Lower lobe of right lung (tissue), 2 donors: Measurements from ENCODE around the gene C1orf116. TPM values are rescaled to one million over a fixed set of nuclear protein-coding genes. Genes with fewer than 3 reads are reported as not detected.

Source experiments
- ATAC-seq, 2 donors: fragments of 200-7000 bp; cut with Tn5 transposase; one replicate each; pipeline ENCODE4 v1.9.1; 2020 to 2022; ENCODE audit warnings: mild to moderate bottlenecking in 2 of 2, moderate library complexity in 2 of 2
- DNase-seq: peaks from one replicate; pipeline ENCODE4 v3.0.0-alpha.2; 2020
- H3K27ac ChIP-seq: fragments of 200-600 bp; one replicate; pipeline ENCODE4 v1.8.0; 2022
- H3K27me3 ChIP-seq: fragments of 200-600 bp; one replicate; pipeline ENCODE4 v1.8.0; 2022; ENCODE audit warnings: low read depth
- H3K36me3 ChIP-seq: fragments of 200-600 bp; one replicate; pipeline ENCODE4 v1.8.0; 2022; ENCODE audit warnings: mild to moderate bottlenecking
- H3K4me1 ChIP-seq: fragments of 200-600 bp; one replicate; pipeline ENCODE4 v1.8.0; 2022
- H3K4me3 ChIP-seq: fragments of 200-600 bp; one replicate; pipeline ENCODE4 v1.8.0; 2022; ENCODE audit warnings: mild to moderate bottlenecking
- H3K9me3 ChIP-seq: fragments of 200-600 bp; one replicate; pipeline ENCODE4 v1.8.0; 2022
- intact Hi-C: fragments of 100-400 bp; cut with DNase I; formaldehyde crosslinking; loops from one replicate; pipeline ENCODE4 v1.11.0; 2022
- total RNA-seq: library from RNA; stranded (reverse); fragmentation: NEBNext Ultra II Directional; extraction: Animal tissue kit (Norgen Biotek cat#: 25700); gene quantifications from one replicate; pipeline ENCODE4 v1.2.1, GENCODE V29; 2021
- TF ChIP-seq, protein P1 (sequence below): fragments of 200-600 bp; IDR thresholded peaks from one replicate; pipeline ENCODE4 v1.8.0; 2022; ENCODE audit warnings: antibody characterized with exemption, mild to moderate bottlenecking
- donor health status: DM: no; HTN: yes; CAD: no; lungs with severe emphysema.

The C1orf116 gene
- total RNA-seq, 1 donor from 2014 or later = 123 TPM

DNA sequence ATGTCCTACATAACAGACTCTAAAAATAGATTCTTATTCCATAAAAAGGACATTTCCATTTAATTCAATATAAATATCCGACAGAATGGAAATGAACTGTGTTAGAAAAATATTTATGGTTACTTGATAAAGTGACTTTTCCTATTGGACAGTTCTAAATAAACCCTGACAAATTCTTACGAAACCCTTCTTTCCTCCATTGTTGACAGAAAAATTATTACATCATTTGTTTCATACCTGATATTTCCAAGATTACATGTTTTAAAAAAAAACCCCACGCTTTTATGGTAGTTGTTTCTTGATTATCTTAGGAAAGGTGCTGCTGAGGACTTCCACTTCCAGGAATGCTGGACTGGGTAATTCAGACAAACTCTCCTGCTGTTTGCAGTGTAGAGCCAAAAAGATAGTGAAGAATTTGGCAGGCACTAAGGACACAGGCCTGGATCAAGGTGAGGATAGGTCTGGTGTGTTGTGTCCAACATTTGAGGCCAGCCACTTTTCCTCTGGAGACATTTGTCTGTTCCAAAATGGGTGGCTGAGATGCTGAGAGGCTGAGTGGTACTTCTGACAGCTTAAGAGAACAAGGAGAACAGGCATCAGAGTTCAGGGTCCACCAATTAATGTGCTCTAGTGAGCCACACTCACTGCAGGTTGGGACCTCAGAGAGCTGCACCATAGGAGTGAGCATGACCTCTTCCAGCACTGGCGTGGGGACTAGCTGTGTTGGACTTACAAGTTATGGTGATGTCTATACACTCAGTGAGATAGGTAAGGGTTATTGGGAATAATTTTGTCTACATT, 7.0 kb upstream of the C1orf116 start:
- Histone ChIP-seq H3K4me1 (no peaks in the 10 kb centered on the region), H3K27me3 (no peaks in the 10 kb centered on the region), H3K36me3 (no peaks in the 10 kb centered on the region), H3K4me3 (no peak overlapping the region), H3K9me3 (no peaks in the 10 kb centered on the region), H3K27ac (no peak overlapping the region)
- TF ChIP-seq, protein P1, sequence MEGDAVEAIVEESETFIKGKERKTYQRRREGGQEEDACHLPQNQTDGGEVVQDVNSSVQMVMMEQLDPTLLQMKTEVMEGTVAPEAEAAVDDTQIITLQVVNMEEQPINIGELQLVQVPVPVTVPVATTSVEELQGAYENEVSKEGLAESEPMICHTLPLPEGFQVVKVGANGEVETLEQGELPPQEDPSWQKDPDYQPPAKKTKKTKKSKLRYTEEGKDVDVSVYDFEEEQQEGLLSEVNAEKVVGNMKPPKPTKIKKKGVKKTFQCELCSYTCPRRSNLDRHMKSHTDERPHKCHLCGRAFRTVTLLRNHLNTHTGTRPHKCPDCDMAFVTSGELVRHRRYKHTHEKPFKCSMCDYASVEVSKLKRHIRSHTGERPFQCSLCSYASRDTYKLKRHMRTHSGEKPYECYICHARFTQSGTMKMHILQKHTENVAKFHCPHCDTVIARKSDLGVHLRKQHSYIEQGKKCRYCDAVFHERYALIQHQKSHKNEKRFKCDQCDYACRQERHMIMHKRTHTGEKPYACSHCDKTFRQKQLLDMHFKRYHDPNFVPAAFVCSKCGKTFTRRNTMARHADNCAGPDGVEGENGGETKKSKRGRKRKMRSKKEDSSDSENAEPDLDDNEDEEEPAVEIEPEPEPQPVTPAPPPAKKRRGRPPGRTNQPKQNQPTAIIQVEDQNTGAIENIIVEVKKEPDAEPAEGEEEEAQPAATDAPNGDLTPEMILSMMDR = no peak
- no peak for DNase-seq
- intact Hi-C loops = no loop called here
- peak in 1 of 2 donors; percentile 62 for ATAC-seq

GRCh38 chr1:207036865-207037264, 4.3 kb upstream of the C1orf116 start:
- Histone ChIP-seq H3K4me1 (no peaks in the 10 kb centered on the region), H3K36me3 (no peaks in the 10 kb centered on the region), H3K4me3 (no peak overlapping the region), H3K9me3 (no peaks in the 10 kb centered on the region), H3K27me3 (no peaks in the 10 kb centered on the region), H3K27ac (no peak overlapping the region)
- TF ChIP-seq, protein P1 = no peak
- no peak for ATAC-seq
- DNase-seq = no peak
- intact Hi-C loops = no loop called here

DNA sequence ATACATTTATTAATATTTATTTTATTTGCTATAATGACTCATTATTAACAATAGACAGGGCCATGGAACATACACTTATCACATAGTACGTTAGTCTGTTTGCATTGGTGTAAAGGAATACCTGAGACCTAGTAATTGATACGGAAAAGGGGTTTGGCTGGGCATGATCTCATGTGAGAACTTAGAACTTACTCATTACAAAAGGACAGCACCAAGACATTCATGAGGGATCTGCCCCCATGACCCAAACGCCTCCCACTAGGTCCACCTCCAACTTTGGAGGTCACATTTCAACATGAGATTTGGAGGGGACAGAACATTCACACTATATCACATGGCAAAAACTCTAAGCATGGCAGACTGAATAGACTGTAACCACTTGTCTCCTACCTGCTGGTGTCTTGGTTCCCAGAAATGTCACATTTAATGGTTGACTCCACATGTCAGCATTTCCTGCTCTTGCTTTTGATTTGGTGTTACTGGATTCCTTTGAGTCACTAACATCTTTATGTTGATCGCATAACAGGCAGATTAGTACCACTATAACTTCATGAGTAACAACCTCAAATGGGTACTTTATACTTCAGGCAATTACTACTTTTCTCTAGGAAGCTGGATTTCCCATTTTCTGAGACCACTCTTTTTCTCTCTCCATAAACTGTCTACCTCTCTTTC, 3.5 kb upstream of the C1orf116 start:
- ATAC-seq (no peak), DNase-seq (no peak)
- no peaks in the 10 kb centered on the region for H3K27me3 ChIP-seq
- H3K27ac ChIP-seq = no peak overlapping the region
- H3K36me3 ChIP-seq = no peaks in the 10 kb centered on the region
- intact Hi-C loops = no loop called here
- H3K4me1 ChIP-seq = no peaks in the 10 kb centered on the region
- TF ChIP-seq, protein P1 = no peak
- H3K4me3 ChIP-seq = no peak overlapping the region
- no peaks in the 10 kb centered on the region for H3K9me3 ChIP-seq

- DNase-seq (no peak), ATAC-seq (no peak)
- H3K4me1 ChIP-seq = no peaks in the 10 kb centered on the region
- TF ChIP-seq, protein P1 = no peak
- no peaks in the 10 kb centered on the region for H3K36me3 ChIP-seq
- no peaks in the 10 kb centered on the region for H3K27me3 ChIP-seq
- intact Hi-C loops = no loop called here
- no peak overlapping the region for H3K4me3 ChIP-seq
- no peaks in the 10 kb centered on the region for H3K9me3 ChIP-seq
- H3K27ac ChIP-seq = no peak overlapping the region
Measured at GRCh38 chr1:207034998-207035397, 2.4 kb upstream of the C1orf116 start.

DNA sequence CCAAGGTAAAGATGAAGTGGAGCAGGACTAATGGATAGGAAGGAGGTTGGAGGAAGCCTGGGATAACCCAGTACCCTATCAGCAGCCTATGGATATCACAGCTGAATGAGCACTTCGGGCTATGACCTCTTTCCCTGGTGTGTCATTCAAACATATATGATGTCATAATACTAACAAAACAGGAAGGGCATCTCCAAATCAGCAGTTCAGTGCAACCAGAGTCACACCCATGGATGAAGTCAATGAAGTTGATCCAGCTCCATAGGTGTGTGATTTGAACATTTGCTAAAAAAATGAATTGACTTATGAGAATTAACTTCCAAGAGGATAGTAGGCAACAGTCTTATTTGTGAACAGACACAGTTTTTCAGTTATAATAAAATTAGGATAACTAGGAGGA, 1.7 kb upstream of the C1orf116 start:
- Histone ChIP-seq H3K27me3 (no peaks in the 10 kb centered on the region), H3K4me3 (no peak overlapping the region), H3K4me1 (no peaks in the 10 kb centered on the region), H3K27ac (no peak overlapping the region), H3K9me3 (no peaks in the 10 kb centered on the region), H3K36me3 (no peaks in the 10 kb centered on the region)
- TF ChIP-seq, protein P1 = no peak
- ATAC-seq (no peak), DNase-seq (no peak)
- intact Hi-C loops = no loop called here
